H9 (cell line): Measurements from ENCODE around the gene ZDHHC9. TPM values are rescaled to one million over a fixed set of nuclear protein-coding genes. Genes with fewer than 3 reads are reported as not detected.

ENCODE experiments used
- DNase-seq: peaks from one replicate; pipeline ENCODE4 v3.0.0-alpha.2; 2017
- H2AFZ ChIP-seq: one replicate; pipeline ENCODE4 v1.6.1; 2013; ENCODE audit warnings: mild to moderate bottlenecking, low read length, control low read depth, moderate library complexity
- H2AK5ac ChIP-seq: 2 replicates; pipeline ENCODE4 v1.6.1; 2013; ENCODE audit warnings: low read length, control low read depth, mixed read lengths; ENCODE audit not compliant: insufficient read length
- H2BK120ac ChIP-seq: one replicate; pipeline ENCODE4 v1.6.1; 2013; ENCODE audit warnings: low read depth, mild to moderate bottlenecking, low read length, control low read depth, inconsistent platforms; ENCODE audit not compliant: poor library complexity, severe bottlenecking
- H2BK12ac ChIP-seq: 2 replicates; pipeline ENCODE4 v1.6.1; 2013; ENCODE audit warnings: low read length, control low read depth, mixed read lengths, low read depth; ENCODE audit not compliant: insufficient read length
- H2BK15ac ChIP-seq: 2 replicates; pipeline ENCODE4 v1.6.1; 2013; ENCODE audit warnings: low read depth, low read length, control low read depth
- H2BK20ac ChIP-seq: one replicate; pipeline ENCODE4 v1.6.1; 2013; ENCODE audit warnings: low read depth, mild to moderate bottlenecking, low read length, control low read depth, inconsistent platforms; ENCODE audit not compliant: poor library complexity, severe bottlenecking
- H2BK5ac ChIP-seq: 2 replicates; pipeline ENCODE4 v1.6.1; 2013; ENCODE audit warnings: low read length, control low read depth, mixed read lengths; ENCODE audit not compliant: insufficient read length
- H3K14ac ChIP-seq: 2 replicates; pipeline ENCODE4 v1.6.1; 2013; ENCODE audit warnings: low read length, control low read depth; ENCODE audit not compliant: insufficient read depth
- H3K18ac ChIP-seq: 2 replicates; pipeline ENCODE4 v1.6.1; 2013; ENCODE audit warnings: low read depth, mild to moderate bottlenecking, mixed read lengths, low read length, control low read depth; ENCODE audit not compliant: insufficient read length
- H3K23ac ChIP-seq: 2 replicates; pipeline ENCODE4 v1.6.1; 2013; ENCODE audit warnings: low read length, control low read depth, mixed read lengths, low read depth; ENCODE audit not compliant: insufficient read length
- H3K23me2 ChIP-seq: 2 replicates; pipeline ENCODE4 v1.6.1; 2013; ENCODE audit warnings: low read depth, mild to moderate bottlenecking, mixed read lengths, low read length, control low read depth; ENCODE audit not compliant: insufficient read length, poor library complexity, severe bottlenecking
- H3K27ac ChIP-seq: 2 replicates; pipeline ENCODE4 v1.5.1; 2013; ENCODE audit warnings: low read length, control low read depth, mixed read lengths, low read depth; ENCODE audit not compliant: insufficient read length
- H3K27me3 ChIP-seq: 2 replicates; pipeline ENCODE4 v1.6.1; 2013; ENCODE audit warnings: low read length, control low read depth, inconsistent platforms; ENCODE audit not compliant: insufficient read depth
- H3K4ac ChIP-seq: 2 replicates; pipeline ENCODE4 v1.6.1; 2013; ENCODE audit warnings: low read depth, mild to moderate bottlenecking, control low read depth, inconsistent platforms, low read length, moderate library complexity
- H3K4me1 ChIP-seq: 2 replicates; pipeline ENCODE4 v1.6.1; 2013; ENCODE audit warnings: low read length, control low read depth, inconsistent platforms; ENCODE audit not compliant: insufficient read depth
- H3K4me2 ChIP-seq: 2 replicates; pipeline ENCODE4 v1.6.1; 2013; ENCODE audit warnings: low read length, control low read depth, mixed read lengths; ENCODE audit not compliant: insufficient read length, insufficient read depth
- H3K56ac ChIP-seq: 2 replicates; pipeline ENCODE4 v1.6.1; 2013; ENCODE audit warnings: low read depth, mild to moderate bottlenecking, mixed read lengths, low read length, control low read depth; ENCODE audit not compliant: insufficient read length
- H3K79me1 ChIP-seq: 2 replicates; pipeline ENCODE4 v1.6.1; 2013; ENCODE audit warnings: low read depth, mild to moderate bottlenecking, moderate library complexity, low read length, control low read depth, inconsistent platforms; ENCODE audit not compliant: insufficient read depth, poor library complexity, severe bottlenecking
- H3K79me2 ChIP-seq: 2 replicates; pipeline ENCODE4 v1.6.1; 2013; ENCODE audit warnings: low read length, control low read depth, inconsistent platforms; ENCODE audit not compliant: insufficient read depth
- H3K9ac ChIP-seq: 2 replicates; pipeline ENCODE4 v1.6.1; 2013; ENCODE audit warnings: low read length, control low read depth, mixed read lengths; ENCODE audit not compliant: insufficient read length; ENCODE audit errors: extremely low read depth
- H3K9me3 ChIP-seq: one replicate; pipeline ENCODE4 v1.6.1; 2013; ENCODE audit warnings: low read depth, low read length, inconsistent platforms; ENCODE audit not compliant: control insufficient read depth
- H3T11ph ChIP-seq: one replicate; pipeline ENCODE4 v1.6.1; 2013; ENCODE audit warnings: mild to moderate bottlenecking, low read length, control low read depth, inconsistent platforms
- H4K20me1 ChIP-seq: one replicate; pipeline ENCODE4 v1.6.1; 2013; ENCODE audit not compliant: control insufficient read depth, insufficient read length, insufficient read depth
- H4K5ac ChIP-seq: 2 replicates; pipeline ENCODE4 v1.6.1; 2013; ENCODE audit warnings: low read depth, mild to moderate bottlenecking, mixed read lengths, low read length, control low read depth; ENCODE audit not compliant: insufficient read length
- H4K8ac ChIP-seq: replicated peaks from 2 replicates; pipeline ENCODE4 v1.6.1; 2013; ENCODE audit warnings: low read length, control low read depth, mixed read lengths, low read depth; ENCODE audit not compliant: insufficient read length
- H4K91ac ChIP-seq: 2 replicates; pipeline ENCODE4 v1.6.1; 2013; ENCODE audit warnings: low read depth, mild to moderate bottlenecking, moderate library complexity, mixed read lengths, low read length, control low read depth; ENCODE audit not compliant: insufficient read length
- H3K27ac Mint-ChIP-seq, 3 experiments: 2 replicates in 2 of 3; 3 replicates in 1 of 3; pipeline ENCODE4 v1.8.0; 2020 to 2021; ENCODE audit warnings: mixed read lengths in 3 of 3, mild to moderate bottlenecking in 1 of 3, moderate library complexity in 1 of 3
- H3K27me3 Mint-ChIP-seq: 2 replicates; pipeline ENCODE4 v1.8.0; 2021; ENCODE audit warnings: low read depth, mild to moderate bottlenecking, moderate library complexity, mixed read lengths
- H3K36me3 Mint-ChIP-seq, 3 experiments: 2 replicates in 2 of 3; 3 replicates in 1 of 3; pipeline ENCODE4 v1.8.0; 2020 to 2021; ENCODE audit warnings: low read depth in 3 of 3, mixed read lengths in 3 of 3; ENCODE audit not compliant: insufficient read depth in 1 of 3
- H3K4me1 Mint-ChIP-seq, 2 experiments: 2 replicates each; pipeline ENCODE4 v1.8.0; 2020; ENCODE audit warnings: mixed read lengths in 2 of 2
- H3K4me3 Mint-ChIP-seq, 2 experiments: 2 replicates in 1 of 2; 3 replicates in 1 of 2; pipeline ENCODE4 v1.8.0; 2020 to 2021; ENCODE audit warnings: mild to moderate bottlenecking in 2 of 2, mixed read lengths in 2 of 2, moderate library complexity in 1 of 2
- H3K9me3 Mint-ChIP-seq, 2 experiments: 2 replicates in 1 of 2; 3 replicates in 1 of 2; pipeline ENCODE4 v1.8.0; 2020; ENCODE audit warnings: mild to moderate bottlenecking in 2 of 2, mixed read lengths in 2 of 2, moderate library complexity in 1 of 2
- WGBS: extraction: QIAGEN DNeasy Blood & Tissue Kit; methylation state at CpG from one replicate; pipeline ENCODE4 v1.1.7; 2013; ENCODE audit warnings: missing lambda C conversion rate, low lambda C conversion rate, mixed read lengths; ENCODE audit not compliant: insufficient read length; ENCODE audit errors: extremely low coverage; 5-methylcytosine and 5-hydroxymethylcytosine counted together
- total RNA-seq: library from RNA; stranded (reverse); gene quantifications from 2 replicates; pipeline ENCODE4 v1.2.1, GENCODE V29; 2021
- TF ChIP-seq, protein P1 (sequence below): fragments of 200-600 bp; sonication (generic); conservative IDR thresholded peaks from 3 replicates; pipeline ENCODE4 v1.8.0; 2021; ENCODE audit warnings: antibody characterized with exemption, mild to moderate bottlenecking

ZDHHC9 gene
- total RNA-seq, 1 experiment from 2014 or later, result 21.0 TPM

GRCh38 chrX:129769467-129770154 lies 74.1 kb downstream of the ZDHHC9 start:
- Histone ChIP-seq H3K14ac (no peak overlapping the region), H2BK5ac (no peak overlapping the region), H3K23ac (no peak overlapping the region), H2AK5ac (no peak overlapping the region), H3K4me1 (peaks cover 4% of the 10 kb centered on the region; the same call in 1 of the 2 replicates), H3K27me3 (no peaks in the 10 kb centered on the region), H4K5ac (no peak overlapping the region), H4K8ac (no peak overlapping the region), H2BK20ac (no peak overlapping the region), H3K9ac (no peak overlapping the region), H4K91ac (no peak overlapping the region), H3K4me2 (no peak overlapping the region), H3K18ac (no peak overlapping the region), H2BK12ac (no peak overlapping the region), H3K27ac (no peak overlapping the region), H3T11ph (no peak overlapping the region), H3K4ac (no peak overlapping the region), H2AFZ (no peak overlapping the region), H3K56ac (no peak overlapping the region), H2BK120ac (no peak overlapping the region), H2BK15ac (no peak overlapping the region), H3K23me2 (no peaks in the 10 kb centered on the region), H3K79me1 (no peaks in the 10 kb centered on the region), H3K9me3 (no peaks in the 10 kb centered on the region), H4K20me1 (no peaks in the 10 kb centered on the region), H3K79me2 (no peaks in the 10 kb centered on the region)
- Mint-ChIP-seq H3K9me3 (peaks cover 0 to 65% of the 10 kb centered on the region in 2 experiments; a peak in 2 of 5 replicates), H3K27ac (no peak overlapping the region; a peak in 1 of 7 replicates), H3K36me3 (no peaks in the 10 kb centered on the region; a peak in 1 of 7 replicates), H3K27me3 (no peaks in the 10 kb centered on the region), H3K4me3 (no peak overlapping the region), H3K4me1 (peaks cover 11 to 14% of the 10 kb centered on the region in 2 experiments)
- no peak for DNase-seq
- TF ChIP-seq, protein P1, sequence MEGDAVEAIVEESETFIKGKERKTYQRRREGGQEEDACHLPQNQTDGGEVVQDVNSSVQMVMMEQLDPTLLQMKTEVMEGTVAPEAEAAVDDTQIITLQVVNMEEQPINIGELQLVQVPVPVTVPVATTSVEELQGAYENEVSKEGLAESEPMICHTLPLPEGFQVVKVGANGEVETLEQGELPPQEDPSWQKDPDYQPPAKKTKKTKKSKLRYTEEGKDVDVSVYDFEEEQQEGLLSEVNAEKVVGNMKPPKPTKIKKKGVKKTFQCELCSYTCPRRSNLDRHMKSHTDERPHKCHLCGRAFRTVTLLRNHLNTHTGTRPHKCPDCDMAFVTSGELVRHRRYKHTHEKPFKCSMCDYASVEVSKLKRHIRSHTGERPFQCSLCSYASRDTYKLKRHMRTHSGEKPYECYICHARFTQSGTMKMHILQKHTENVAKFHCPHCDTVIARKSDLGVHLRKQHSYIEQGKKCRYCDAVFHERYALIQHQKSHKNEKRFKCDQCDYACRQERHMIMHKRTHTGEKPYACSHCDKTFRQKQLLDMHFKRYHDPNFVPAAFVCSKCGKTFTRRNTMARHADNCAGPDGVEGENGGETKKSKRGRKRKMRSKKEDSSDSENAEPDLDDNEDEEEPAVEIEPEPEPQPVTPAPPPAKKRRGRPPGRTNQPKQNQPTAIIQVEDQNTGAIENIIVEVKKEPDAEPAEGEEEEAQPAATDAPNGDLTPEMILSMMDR, result no peak
- WGBS, result no CpG with 5 or more reads among the region's 9 CpGs
